GM18951 (cell line): Measurements from ENCODE around the gene CACNA2D2.
"Not testable (repeated sequence)": the region's sequence is repeated elsewhere in the genome, so short reads cannot be mapped to it uniquely, and the experiment has no call there.

Experiments used
- POLR2A ChIP-seq: IDR thresholded peaks from 4 replicates; pipeline ENCODE4 v1.6.1; 2011; ENCODE audit warnings: mild to moderate bottlenecking; ENCODE audit not compliant: insufficient read length, insufficient read depth; ENCODE audit errors: extremely low read depth
- in situ Hi-C: fragments of 300-500 bp; cut with MboI; formaldehyde crosslinking; loops from one replicate; pipeline ENCODE4 v1.12.0; 2022; ENCODE audit warnings: low sequenced_read_pairs, mixed read lengths, inconsistent platforms; ENCODE audit not compliant: unreplicated experiment

Gene CACNA2D2

DNA sequence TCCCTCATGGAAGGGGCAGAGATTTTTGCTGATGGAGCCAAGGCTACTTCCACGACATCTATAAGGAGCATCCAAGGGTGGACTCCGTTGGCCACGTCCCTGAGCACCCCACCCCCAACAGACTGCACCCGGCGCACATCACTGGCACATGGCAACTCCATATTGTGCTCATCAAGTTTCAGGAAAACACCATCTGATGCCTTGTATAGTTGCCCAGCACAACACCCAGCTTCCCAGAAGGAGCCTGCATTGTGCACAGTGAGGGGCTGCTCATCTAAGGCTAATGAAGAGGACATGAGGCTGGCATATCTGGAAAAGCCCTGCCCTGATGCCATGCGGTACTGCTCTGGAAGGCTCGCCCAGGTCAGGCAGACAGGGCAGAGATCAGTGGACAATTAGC is 15.0 kb upstream of the CACNA2D2 start:
- no peak for TF ChIP-seq POLR2A
- in situ Hi-C loops: no loop called here

DNA sequence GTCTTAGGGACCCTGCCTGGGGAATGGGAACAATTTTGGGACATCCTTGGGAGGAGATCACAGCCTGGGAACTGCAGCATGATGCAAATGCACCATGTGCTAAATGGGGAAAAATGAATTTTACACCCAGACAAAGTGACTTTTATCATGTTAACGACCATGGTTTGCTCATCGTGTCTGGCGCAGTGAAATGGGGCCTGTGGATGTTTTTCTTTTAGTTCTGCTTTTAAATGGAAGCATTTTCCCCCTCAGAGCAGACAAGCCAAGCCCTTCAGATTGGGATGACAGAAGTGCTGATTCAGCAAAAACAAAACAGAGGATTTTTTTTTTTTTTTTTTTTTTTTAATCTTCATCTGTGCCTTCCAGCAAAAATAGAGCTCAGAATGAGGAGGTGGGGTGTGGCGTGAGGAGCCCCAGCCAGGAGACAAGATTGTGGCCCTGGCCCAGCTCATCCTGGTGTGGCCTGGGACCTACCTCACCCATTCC is 14.3 kb upstream of the CACNA2D2 start:
- no peak for TF ChIP-seq POLR2A
- in situ Hi-C loops: no loop called here

- no peak for TF ChIP-seq POLR2A
- in situ Hi-C loops: no loop called here
Measured at GRCh38 chr3:50516440-50516871, 13.0 kb upstream of the CACNA2D2 start.

DNA sequence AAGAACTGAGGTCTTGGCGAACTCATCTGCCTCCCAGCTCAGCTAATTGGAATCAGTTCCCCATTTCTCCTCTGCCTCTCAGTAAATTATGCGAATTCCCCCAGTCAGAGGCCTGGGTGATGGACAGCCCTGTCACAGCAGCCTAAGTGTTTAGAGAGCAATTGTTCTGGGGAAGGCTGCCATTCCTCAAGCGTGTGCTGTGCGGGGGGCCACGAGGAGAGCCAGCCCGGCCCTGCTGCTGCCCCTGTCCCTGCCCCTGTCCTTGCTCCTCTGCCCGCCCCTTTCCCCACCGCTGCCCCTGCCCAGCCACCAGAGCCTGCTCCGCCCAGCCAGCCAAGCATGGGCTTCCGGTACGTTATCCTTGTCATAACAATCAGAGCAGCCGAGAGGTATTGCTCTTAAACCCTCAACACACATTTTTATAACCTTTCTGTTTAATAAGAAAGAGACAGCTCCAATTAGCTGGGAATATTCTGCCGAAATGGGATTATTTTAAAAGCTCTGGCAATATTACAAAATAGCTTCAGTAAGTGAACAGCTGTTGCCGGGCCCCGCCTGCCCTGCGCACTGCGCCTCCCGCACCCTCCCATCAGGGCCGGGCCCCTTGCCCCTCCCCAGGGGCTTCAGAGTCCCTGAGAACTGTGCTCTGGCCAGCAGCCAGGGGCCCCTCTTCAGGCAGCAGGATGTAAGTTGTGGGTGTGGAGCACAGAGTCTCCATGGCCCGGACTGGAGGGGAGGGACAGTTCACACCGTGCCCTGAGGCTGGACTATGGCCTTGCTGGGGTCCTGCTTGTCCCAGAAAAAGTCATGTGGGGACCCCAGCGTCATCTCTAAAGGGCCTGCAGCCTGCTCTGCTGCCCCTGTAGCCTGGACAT is 12.4 kb upstream of the CACNA2D2 start:
- in situ Hi-C loops: no loop called here
- TF ChIP-seq POLR2A: no peak

DNA sequence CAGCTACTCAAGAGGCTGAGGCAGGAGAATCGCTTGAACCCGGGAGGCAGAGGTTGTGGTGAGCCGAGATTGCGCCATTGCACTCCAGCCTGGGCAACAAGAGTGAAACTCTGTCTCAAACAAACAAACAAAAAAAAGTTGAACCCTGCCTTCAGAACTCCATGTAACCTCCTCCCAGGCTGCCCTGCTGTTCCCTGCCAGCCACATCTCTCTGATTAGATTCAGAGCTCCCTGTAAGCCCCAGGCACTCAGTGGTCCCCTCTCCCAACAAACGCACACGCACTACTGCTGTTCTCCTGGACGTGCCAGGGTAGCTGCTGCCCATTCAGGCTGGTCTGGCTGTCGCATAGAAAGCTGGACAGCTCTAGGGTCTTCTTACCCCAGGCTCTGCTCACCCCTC is 9.5 kb upstream of the CACNA2D2 start:
- in situ Hi-C loops: not testable (repeated sequence)

GRCh38 chr3:50512131-50512530 is 8.7 kb upstream of the CACNA2D2 start:
- no peak for TF ChIP-seq POLR2A
- in situ Hi-C loops: no loop called here

DNA sequence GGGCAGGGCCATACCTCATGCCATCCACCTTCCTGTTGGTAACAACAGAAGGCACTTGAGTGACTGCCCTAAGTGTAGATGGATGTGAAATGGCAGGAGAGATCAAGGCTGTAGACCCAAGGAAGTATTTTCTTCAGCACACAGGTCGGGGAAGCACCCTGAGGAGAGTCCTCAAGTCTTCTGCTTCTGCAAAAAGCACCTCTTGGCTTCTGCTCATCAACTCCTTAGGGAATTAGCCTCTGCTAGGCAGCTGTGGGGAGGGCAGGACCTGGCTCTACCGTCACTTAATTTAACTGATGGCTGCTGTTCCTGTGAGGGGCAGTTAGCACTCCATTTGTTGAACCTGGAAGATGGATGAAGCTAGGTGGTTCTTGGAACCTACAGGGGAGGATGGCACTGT is 6.9 kb upstream of the CACNA2D2 start:
- in situ Hi-C loops: no loop called here
- no peak for TF ChIP-seq POLR2A

DNA sequence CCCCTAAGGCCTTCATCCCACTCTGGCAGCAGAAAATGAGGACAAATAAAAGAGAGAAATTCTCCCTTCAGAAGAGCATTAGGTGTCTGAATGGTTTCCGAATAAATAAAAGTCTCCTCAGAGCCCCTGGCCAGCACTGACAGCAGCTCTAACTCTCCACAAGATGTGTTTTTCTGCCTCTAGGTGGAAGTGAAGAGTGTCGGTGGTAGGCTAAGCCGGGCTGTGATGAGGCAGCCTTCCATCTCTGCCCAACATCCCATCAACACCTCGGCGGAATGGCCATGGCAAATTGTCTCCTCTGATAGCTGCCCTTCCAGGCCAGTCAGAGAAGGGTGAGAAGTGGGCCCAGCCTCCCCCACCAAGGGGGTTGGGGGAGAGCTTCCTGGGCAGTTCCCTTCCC is 6.3 kb upstream of the CACNA2D2 start:
- TF ChIP-seq POLR2A: no peak
- in situ Hi-C loops: no loop called here

DNA sequence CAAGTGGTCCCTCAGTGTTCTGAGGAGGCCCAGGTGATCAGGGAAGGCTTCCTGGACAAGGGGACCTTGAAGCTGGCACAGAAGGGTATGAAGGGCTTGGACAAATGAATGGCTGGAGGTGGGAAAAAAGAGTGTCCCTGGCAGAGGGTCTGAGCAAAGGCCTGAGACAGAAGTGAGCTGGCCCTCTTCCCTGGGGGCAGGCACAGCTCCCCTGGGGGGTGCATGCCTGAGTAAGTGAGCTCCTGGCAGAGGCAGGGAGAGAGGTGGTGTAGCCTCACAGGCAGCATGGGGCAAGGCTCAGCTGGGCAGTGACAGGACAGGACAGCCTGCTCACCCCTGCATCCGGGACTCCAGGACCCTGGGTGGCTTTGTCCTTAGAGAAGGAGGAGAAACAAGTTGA is 5.4 kb upstream of the CACNA2D2 start:
- no peak for TF ChIP-seq POLR2A
- in situ Hi-C loops: no loop called here

DNA sequence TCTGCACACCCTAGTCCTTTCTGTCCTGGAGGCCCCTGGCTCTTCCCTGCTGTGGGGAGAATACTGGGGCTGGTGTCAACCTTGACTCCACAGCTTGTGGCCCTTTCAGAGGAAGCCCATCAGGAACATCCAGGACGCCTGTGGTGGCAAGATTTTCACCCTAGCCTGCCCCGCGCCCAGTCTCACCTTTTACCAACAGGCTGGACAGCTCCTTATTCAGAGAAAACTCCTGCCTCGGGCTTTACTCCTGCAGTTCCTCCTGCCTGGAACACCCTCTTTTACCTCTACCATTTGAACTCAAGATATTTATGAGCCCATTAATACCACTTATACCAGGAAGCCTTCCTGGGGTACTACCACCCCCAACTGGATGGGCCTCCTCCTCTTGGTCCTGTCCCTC is 2.7 kb upstream of the CACNA2D2 start:
- in situ Hi-C loops: no loop called here
- TF ChIP-seq POLR2A: no peak

DNA sequence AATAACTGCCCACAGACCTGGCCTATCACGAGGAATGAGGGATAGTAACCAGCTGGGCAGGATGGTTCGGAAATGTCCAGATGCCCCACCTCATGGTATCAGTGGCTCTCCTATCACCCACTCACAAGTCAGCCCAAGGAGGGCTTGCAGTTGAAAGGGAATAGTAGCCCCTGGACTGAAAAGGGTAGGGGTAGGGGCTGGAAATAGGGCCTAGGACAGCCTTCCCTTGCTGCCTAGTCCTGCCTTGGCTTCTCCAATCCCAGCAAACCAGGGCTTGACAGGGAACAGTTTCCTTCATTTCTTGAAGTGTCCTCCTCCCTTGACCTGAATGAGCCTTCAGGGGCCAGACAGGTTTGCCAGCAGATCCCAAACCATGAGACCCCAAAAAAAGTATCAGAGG is 1.2 kb upstream of the CACNA2D2 start:
- in situ Hi-C loops: no loop called here
- TF ChIP-seq POLR2A: no peak

DNA sequence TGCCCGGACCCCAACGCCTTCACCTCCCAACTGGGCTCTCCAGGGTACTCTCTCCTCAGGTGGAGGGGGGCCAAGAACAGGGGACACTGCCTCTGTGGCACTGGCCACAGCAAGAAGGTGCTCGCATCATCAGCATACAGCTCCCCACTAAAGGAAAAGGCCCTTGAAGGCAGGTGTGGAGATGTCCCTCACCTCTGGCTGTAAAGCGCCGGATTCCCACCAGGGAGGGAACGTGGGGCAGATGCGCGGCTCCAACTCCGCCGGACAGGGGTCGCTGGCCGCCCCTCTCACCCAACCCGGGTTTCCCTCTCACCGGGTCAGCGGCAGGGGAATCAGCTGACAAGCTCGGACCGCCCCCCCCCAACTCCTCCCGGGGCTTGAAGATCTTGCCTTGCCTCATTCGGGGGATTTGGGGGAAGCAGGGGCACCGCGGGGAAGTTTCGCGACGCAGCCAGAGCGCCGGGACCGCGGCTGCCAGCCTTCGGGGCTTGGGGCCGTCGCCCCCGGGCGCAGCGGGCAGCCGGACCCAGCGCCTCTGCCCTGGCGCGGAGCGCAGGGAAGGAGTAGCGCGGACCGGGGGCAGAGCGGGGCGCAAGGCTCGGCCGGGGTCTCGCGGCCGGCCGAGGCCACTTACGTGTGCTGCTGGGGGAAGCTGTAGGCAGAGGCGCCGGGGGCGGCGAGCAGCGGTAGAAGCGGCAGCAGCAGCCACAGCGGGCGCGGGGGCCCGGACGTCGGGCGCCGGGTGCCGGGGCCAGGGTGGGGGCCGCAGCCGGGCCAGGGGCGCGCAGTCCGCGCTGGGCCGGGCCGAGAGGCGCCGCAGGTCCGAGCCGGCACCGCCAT is 630 bp downstream of the CACNA2D2 start:
- TF ChIP-seq POLR2A: no peak
- in situ Hi-C loops: no loop called here

DNA sequence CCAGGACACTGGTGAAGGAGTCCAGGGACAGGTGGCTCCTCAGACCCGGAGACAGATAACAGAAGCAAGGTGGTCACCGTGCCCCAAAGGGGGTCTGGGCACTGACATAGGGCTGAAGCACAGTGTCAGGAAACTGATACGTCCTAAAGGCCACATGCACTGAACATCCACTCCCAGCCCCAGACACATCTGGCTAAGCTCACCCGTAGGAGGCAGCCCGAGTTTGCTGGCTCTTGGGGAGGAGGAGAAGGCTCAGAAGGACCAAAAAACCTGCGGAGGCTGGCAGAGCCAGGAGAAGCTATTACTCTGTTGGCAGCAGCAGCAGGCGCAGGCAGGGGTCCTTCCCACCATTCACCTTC is 1.2 kb downstream of the CACNA2D2 start:
- in situ Hi-C loops: no loop called here
- no peak for TF ChIP-seq POLR2A
